HepG2 (cell line): Measurements from ENCODE around the gene CNBD2. TPM values are rescaled to one million over a fixed set of nuclear protein-coding genes. Genes with fewer than 3 reads are reported as not detected.

Source experiments
- ARNT2 ChIP-seq: sonication (generic); formaldehyde crosslinking; IDR thresholded peaks from 2 replicates; pipeline ENCODE4 v1.8.0; 2022; ENCODE audit warnings: mild to moderate bottlenecking, low read depth, missing genetic modification reagents, moderate library complexity
- CBX5 ChIP-seq: sonication (generic); formaldehyde crosslinking; IDR thresholded peaks from 2 replicates; pipeline ENCODE4 v1.4.0; 2020; ENCODE audit warnings: missing genetic modification reagents, borderline replicate concordance
- DNMT1 ChIP-seq: sonication (generic); formaldehyde crosslinking; IDR thresholded peaks from 2 replicates; pipeline ENCODE4 v1.5.1; 2020; ENCODE audit warnings: mild to moderate bottlenecking, missing genetic modification reagents
- IRF9 ChIP-seq: sonication (generic); formaldehyde crosslinking; IDR thresholded peaks from 2 replicates; pipeline ENCODE4 v1.8.0; 2022; ENCODE audit warnings: missing genetic modification reagents, mild to moderate bottlenecking, borderline replicate concordance
- KLF12 ChIP-seq: sonication (generic); formaldehyde crosslinking; IDR thresholded peaks from 2 replicates; pipeline ENCODE4 v1.4.0; 2020; ENCODE audit warnings: missing genetic modification reagents, borderline replicate concordance
- MAZ ChIP-seq, 2 experiments: sonication (generic) in 1 of 2; formaldehyde crosslinking in 1 of 2; IDR thresholded peaks; 2 replicates each; pipeline versions ENCODE4 v1.5.0 to v1.6.1; 2012 to 2020; ENCODE audit warnings: low read depth in 2 of 2, mild to moderate bottlenecking in 2 of 2, borderline replicate concordance in 1 of 2, improper control_type of control experiment in 1 of 2, low read length in 1 of 2, missing genetic modification reagents in 1 of 2, moderate library complexity in 1 of 2
- MEIS2 ChIP-seq: sonication (generic); formaldehyde crosslinking; IDR thresholded peaks from 2 replicates; pipeline ENCODE4 v1.9.0; 2021; ENCODE audit warnings: mild to moderate bottlenecking, missing genetic modification reagents
- NAIF1 ChIP-seq: sonication (generic); formaldehyde crosslinking; IDR thresholded peaks from 2 replicates; pipeline ENCODE4 v1.5.0; 2020; ENCODE audit warnings: mild to moderate bottlenecking, missing genetic modification reagents, borderline replicate concordance
- NFKB2 ChIP-seq: sonication (generic); formaldehyde crosslinking; IDR thresholded peaks from 2 replicates; pipeline ENCODE4 v1.4.0; 2020; ENCODE audit warnings: missing genetic modification reagents, borderline replicate concordance
- PHF20 ChIP-seq: sonication (generic); formaldehyde crosslinking; IDR thresholded peaks from 2 replicates; pipeline ENCODE4 v1.5.0; 2020; ENCODE audit warnings: mild to moderate bottlenecking, missing genetic modification reagents
- PHF21A ChIP-seq: sonication (generic); formaldehyde crosslinking; IDR thresholded peaks from 2 replicates; pipeline ENCODE4 v1.5.0; 2020; ENCODE audit warnings: mild to moderate bottlenecking, missing genetic modification reagents
- PHF8 ChIP-seq: sonication (generic); formaldehyde crosslinking; IDR thresholded peaks from 2 replicates; pipeline ENCODE4 v1.5.0; 2020; ENCODE audit warnings: missing genetic modification reagents
- PLRG1 ChIP-seq: fragments of 450-650 bp; conservative IDR thresholded peaks from 2 replicates; pipeline ENCODE4 v1.6.1; 2016
- PRDM10 ChIP-seq: sonication (generic); formaldehyde crosslinking; IDR thresholded peaks from 2 replicates; pipeline ENCODE4 v1.4.0; 2020; ENCODE audit warnings: low read depth, missing genetic modification reagents
- TP53 ChIP-seq: sonication (generic); formaldehyde crosslinking; conservative IDR thresholded peaks from 2 replicates; pipeline ENCODE4 v1.4.0; 2020; ENCODE audit warnings: missing genetic modification reagents
- ZC3H4 ChIP-seq: sonication (generic); formaldehyde crosslinking; IDR thresholded peaks from 2 replicates; pipeline ENCODE4 v1.4.0; 2020; ENCODE audit warnings: missing genetic modification reagents, borderline replicate concordance
- ZNF124 ChIP-seq: sonication (generic); formaldehyde crosslinking; IDR thresholded peaks from 2 replicates; pipeline ENCODE4 v1.4.0; 2020; ENCODE audit warnings: missing genetic modification reagents
- ZNF260 ChIP-seq: sonication (generic); formaldehyde crosslinking; IDR thresholded peaks from 2 replicates; pipeline ENCODE4 v1.4.0; 2020; ENCODE audit warnings: missing genetic modification reagents, low read depth, mild to moderate bottlenecking, borderline replicate concordance
- ZNF569 ChIP-seq: sonication (generic); formaldehyde crosslinking; IDR thresholded peaks from 2 replicates; pipeline ENCODE4 v1.5.0; 2020; ENCODE audit warnings: mild to moderate bottlenecking, missing genetic modification reagents, moderate library complexity, borderline replicate concordance
- ZNF570 ChIP-seq: sonication (generic); formaldehyde crosslinking; IDR thresholded peaks from 2 replicates; pipeline ENCODE4 v1.4.0; 2020; ENCODE audit warnings: mild to moderate bottlenecking, missing genetic modification reagents, borderline replicate concordance
- ZNF737 ChIP-seq: sonication (generic); formaldehyde crosslinking; IDR thresholded peaks from 2 replicates; pipeline ENCODE4 v1.5.0; 2020; ENCODE audit warnings: missing genetic modification reagents, mild to moderate bottlenecking, borderline replicate concordance
- ZSCAN25 ChIP-seq: sonication (generic); formaldehyde crosslinking; IDR thresholded peaks from 2 replicates; pipeline ENCODE4 v1.8.0; 2022; ENCODE audit warnings: mild to moderate bottlenecking, missing genetic modification reagents
- polyA plus RNA-seq, 8 experiments: library from polyadenylated mRNA; depleted of rRNA in 3 of 8; stranded (reverse) in 7 of 8; unstranded in 1 of 8; fragments of >200 nt; fragmentation: Illumina TruSeq in 4 of 8; extraction: Trizol in 4 of 8; gene quantifications; 2 replicates each; pipeline versions ENCODE4 v1.2.1 to v1.2.3, GENCODE V29; 2011 to 2016; ENCODE audit warnings: low read depth in 4 of 8, missing spikeins in 1 of 8, mixed read lengths in 1 of 8; ENCODE audit not compliant: insufficient read depth in 1 of 8
- total RNA-seq, 5 experiments: library from RNA; depleted of rRNA; stranded (reverse); fragments of >200 nt; fragmentation: Illumina TruSeq; extraction: Trizol; gene quantifications; 2 replicates each; pipeline ENCODE4 v1.2.3, GENCODE V29; 2016; ENCODE audit warnings: low read depth in 1 of 5
- TF ChIP-seq, protein P1 (sequence below): sonication (generic); formaldehyde crosslinking; IDR thresholded peaks from 2 replicates; pipeline ENCODE4 v1.5.0; 2020; ENCODE audit warnings: missing genetic modification reagents

CNBD2 gene
- total and polyA plus RNA-seq, 2 of the 13 experiments (the other 11 are each of a cell fraction or from before 2014, with no cell fraction given): 12.4 to 22.8 TPM

DNA sequence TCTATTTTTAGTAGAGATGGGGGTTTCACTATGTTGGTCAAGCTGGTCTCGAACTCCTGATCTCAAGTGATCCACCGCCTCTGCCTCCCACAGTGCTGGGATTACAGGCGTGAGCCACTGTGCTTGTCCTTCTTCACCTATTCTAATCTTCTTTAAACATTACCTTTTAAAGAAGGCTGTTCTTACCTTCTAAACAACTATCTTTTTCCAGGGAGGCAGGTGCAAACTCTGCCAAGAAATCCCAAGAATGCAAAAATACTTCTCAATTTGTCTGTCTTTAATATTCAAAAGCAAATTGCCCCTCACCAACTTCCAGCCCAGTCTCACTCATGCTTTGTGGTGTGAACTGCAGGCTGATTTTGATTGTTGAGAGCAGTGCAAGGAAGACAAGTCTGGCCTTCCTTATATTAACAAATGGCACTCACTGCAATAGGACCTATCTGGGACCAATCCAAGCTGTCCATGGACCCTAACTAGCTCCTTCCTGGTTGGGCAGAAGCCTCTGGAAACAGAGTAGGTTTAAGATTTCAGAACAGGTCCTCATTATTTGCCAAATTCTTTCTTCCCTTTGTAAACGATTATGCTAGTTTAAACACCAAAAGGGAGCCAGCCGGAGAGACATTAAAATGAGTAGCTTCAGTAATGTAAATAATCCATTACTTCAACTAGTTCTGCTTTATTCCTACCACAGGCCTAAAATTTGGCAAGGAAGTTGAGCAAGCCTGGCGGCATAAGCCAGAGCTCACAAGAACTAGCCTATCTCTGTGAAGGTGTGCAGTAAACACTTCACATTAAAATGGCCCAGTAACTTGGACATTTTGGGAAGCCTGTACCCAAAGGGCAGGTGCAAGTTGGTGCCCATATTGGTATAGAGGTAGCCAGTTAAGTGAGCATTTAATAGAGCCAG, 15.7 kb upstream of the CNBD2 start (continued):
- peak; percentile 35; the same call in 1 of the 2 replicates for TF ChIP-seq ZNF260 (CRISPR knock-in tag)
- no peak for TF ChIP-seq MEIS2 (CRISPR knock-in tag)
- no peak for TF ChIP-seq ZNF569 (CRISPR knock-in tag)
- TF ChIP-seq ZNF124 (CRISPR knock-in tag): no peak
- TF ChIP-seq TP53 (CRISPR knock-in tag): no peak
- TF ChIP-seq PHF8: no peak
- no peak for TF ChIP-seq DNMT1 (CRISPR knock-in tag)
- no peak; the same call in 1 of the 2 replicates for TF ChIP-seq IRF9
- TF ChIP-seq MAZ (IDR thresholded peaks at IDR 0.05; ENCODE audit: borderline replicate concordance, low read depth, low read length): no peak
- TF ChIP-seq MAZ (CRISPR knock-in tag; IDR thresholded peaks at IDR 0.05; ENCODE audit: low read depth): no peak
- TF ChIP-seq NFKB2: no peak
- TF ChIP-seq KLF12 (CRISPR knock-in tag): peak; percentile 55; the same call in 1 of the 2 replicates
- no peak for TF ChIP-seq CBX5
- no peak for TF ChIP-seq NAIF1 (CRISPR knock-in tag)
- TF ChIP-seq ZNF570 (CRISPR knock-in tag): 0 out of 2 replicates have a peak, but pooled peaks have one; percentile 3
- 0 out of 2 replicates have a peak, but pooled peaks have one; percentile 7 for TF ChIP-seq ARNT2
- TF ChIP-seq PHF20: no peak; the same call in 1 of the 2 replicates
- TF ChIP-seq PLRG1: no peak
- no peak for TF ChIP-seq PHF21A (CRISPR knock-in tag)
- TF ChIP-seq ZSCAN25: no peak
- TF ChIP-seq, protein P1, sequence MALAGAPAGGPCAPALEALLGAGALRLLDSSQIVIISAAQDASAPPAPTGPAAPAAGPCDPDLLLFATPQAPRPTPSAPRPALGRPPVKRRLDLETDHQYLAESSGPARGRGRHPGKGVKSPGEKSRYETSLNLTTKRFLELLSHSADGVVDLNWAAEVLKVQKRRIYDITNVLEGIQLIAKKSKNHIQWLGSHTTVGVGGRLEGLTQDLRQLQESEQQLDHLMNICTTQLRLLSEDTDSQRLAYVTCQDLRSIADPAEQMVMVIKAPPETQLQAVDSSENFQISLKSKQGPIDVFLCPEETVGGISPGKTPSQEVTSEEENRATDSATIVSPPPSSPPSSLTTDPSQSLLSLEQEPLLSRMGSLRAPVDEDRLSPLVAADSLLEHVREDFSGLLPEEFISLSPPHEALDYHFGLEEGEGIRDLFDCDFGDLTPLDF (CRISPR knock-in tag): 0 out of 2 replicates have a peak, but pooled peaks have one; percentile 53
- no peak for TF ChIP-seq ZNF737 (CRISPR knock-in tag)
- TF ChIP-seq PRDM10 (CRISPR knock-in tag): no peak
- TF ChIP-seq ZC3H4 (CRISPR knock-in tag): no peak
